ENCODE data around the gene RUBCN. TPM values are rescaled to one million over a fixed set of nuclear protein-coding genes. Genes with fewer than 3 reads are reported as not detected.
A peak's percentile ranks its signal among the peaks of the same experiment; 100 is the strongest.
"Not testable (repeated sequence)": the region's sequence is repeated elsewhere in the genome, so short reads cannot be mapped to it uniquely, and the experiment has no call there.

The RUBCN gene
- total RNA-seq, 4 donors from 2014 or later = 36.8 to 56.7 (median 46.4) TPM

DNA sequence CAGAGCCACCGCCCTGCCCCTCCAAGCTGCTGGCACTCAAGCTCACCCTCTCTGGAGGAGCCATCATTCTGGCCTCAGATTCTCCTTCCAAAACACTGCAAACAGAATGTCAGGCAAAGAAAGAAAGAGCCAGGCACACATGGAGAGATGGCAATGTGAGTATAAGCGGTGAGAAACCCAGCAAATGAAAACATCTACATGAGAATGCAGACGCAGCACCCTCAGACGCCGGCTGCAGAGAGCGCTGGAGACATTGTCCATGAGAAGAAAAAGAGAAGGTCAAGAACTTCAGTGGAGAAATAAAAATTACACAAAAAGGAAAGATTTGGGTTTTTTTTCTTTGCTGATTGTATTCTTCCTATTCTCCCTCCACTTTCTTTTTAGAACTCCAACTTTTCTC lies 74.4 kb downstream of the RUBCN start:
- DNase-seq; H3K4me1 ChIP-seq; intact Hi-C loops (cut with DNase I); H3K9me3 ChIP-seq; H3K27me3 ChIP-seq; H3K36me3 ChIP-seq; H3K4me3 ChIP-seq (replicated peaks in 1 of 3); H3K27ac ChIP-seq: not testable (repeated sequence)
- WGBS, 2 donors = 61 to 64% methylated on average over 6 of the region's 6 CpGs

- intact Hi-C loops (cut with DNase I); DNase-seq; H3K27me3 ChIP-seq; H3K27ac ChIP-seq; H3K4me1 ChIP-seq; H3K36me3 ChIP-seq; H3K4me3 ChIP-seq (replicated peaks in 1 of 3); H3K9me3 ChIP-seq: not testable (repeated sequence)
- 87 to 90% methylated on average over 12 to 15 of the region's 15 CpGs for WGBS, 2 donors
These were observed 74.8 kb downstream of the RUBCN start for GRCh38 chr3:197661874-197662273.

DNA sequence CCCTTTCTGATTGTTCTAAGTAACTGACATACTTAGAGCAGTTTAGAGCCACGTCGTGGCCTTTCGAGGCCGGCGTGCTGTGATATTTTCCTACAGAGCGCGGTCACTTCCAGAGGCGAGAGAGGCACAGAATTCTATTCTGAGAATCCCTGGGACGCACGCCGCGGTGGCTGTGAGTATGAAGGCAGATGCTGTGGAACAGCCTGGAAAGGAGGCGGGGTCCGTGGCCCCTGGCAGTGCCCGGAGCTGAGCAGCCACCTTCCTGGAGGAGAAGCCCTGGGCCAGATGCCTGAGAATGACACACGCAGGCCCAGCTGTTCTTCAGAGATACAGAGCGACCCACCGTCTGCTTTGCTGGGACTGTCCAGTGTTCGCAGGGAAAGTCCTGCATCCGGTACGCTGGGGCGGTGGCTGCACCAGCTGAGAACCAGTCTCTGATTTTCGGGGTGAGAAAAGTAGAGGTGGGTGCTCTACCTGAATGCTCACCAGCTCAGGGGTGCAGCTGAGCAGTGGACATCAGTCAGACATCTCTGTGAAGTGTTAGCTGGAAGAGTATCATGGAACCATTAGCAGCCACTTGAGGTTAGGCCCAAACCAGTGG lies 75.4 kb downstream of the RUBCN start:
- 91 to 97% methylated on average over 21 to 22 of the region's 23 CpGs for whole genome bisulfite sequencing, 2 donors
- H3K4me3 ChIP-seq (replicated peaks in 1 of 3); H3K27ac ChIP-seq; H3K36me3 ChIP-seq; intact Hi-C loops (cut with DNase I); H3K27me3 ChIP-seq; H3K9me3 ChIP-seq; DNase-seq; H3K4me1 ChIP-seq: not testable (repeated sequence)

- intact Hi-C loops (cut with DNase I); H3K27me3 ChIP-seq; H3K9me3 ChIP-seq; H3K4me1 ChIP-seq; DNase-seq; H3K27ac ChIP-seq; H3K4me3 ChIP-seq (replicated peaks in 1 of 3); H3K36me3 ChIP-seq: not testable (repeated sequence)
- WGBS, 2 donors = 45% methylated on average over 6 of the region's 16 CpGs; no CpG with 5 or more reads in 1 of the 2 donors
These were observed 77.0 kb downstream of the RUBCN start for GRCh38 chr3:197659701-197660100.

DNA sequence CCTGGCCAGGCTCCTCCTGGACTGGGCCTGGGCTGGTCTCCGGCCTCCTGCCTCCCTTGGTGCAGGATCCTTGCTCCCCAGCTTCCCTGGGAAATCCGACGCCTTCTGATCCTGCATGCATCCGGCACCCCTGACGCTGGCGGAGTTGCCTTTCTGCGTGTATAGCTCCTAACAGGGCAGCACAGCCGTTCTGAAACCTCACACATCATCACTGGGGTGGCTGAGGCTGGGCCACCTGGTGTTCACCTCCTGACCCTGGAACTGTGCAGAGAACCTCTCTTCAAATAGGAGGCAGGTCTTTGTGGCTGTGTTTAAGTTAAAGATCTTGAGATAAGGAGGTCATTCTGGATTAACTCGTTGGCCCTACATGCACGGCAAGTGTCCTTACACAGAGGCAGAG lies 77.6 kb downstream of the RUBCN start:
- intact Hi-C loops (cut with DNase I); H3K27ac ChIP-seq; H3K9me3 ChIP-seq; H3K27me3 ChIP-seq; DNase-seq; H3K4me1 ChIP-seq; H3K36me3 ChIP-seq; H3K4me3 ChIP-seq (replicated peaks in 1 of 3): not testable (repeated sequence)
- 69 to 76% methylated on average over 2 to 9 of the region's 10 CpGs for WGBS, 2 donors

GRCh38 chr3:197658706-197659105 lies 78.0 kb downstream of the RUBCN start:
- DNase-seq, H3K27ac ChIP-seq, H3K36me3 ChIP-seq: not testable (repeated sequence)

GRCh38 chr3:197657541-197658292 lies 79.0 kb downstream of the RUBCN start:
- intact Hi-C loops (cut with DNase I); H3K27me3 ChIP-seq; H3K9me3 ChIP-seq; DNase-seq; H3K36me3 ChIP-seq; H3K27ac ChIP-seq; H3K4me3 ChIP-seq (replicated peaks in 1 of 3); H3K4me1 ChIP-seq: not testable (repeated sequence)
- WGBS, 2 donors = 94 to 100% methylated on average over 10 to 11 of the region's 30 CpGs

More at GRCh38 chr3:197658706-197659105, 78.0 kb downstream of the RUBCN start:
- H3K27me3 ChIP-seq; H3K4me3 ChIP-seq (replicated peaks in 1 of 3); intact Hi-C loops (cut with DNase I); H3K4me1 ChIP-seq; H3K9me3 ChIP-seq: not testable (repeated sequence)
- WGBS, 2 donors = 69 to 86% methylated on average over 8 to 9 of the region's 13 CpGs

DNA sequence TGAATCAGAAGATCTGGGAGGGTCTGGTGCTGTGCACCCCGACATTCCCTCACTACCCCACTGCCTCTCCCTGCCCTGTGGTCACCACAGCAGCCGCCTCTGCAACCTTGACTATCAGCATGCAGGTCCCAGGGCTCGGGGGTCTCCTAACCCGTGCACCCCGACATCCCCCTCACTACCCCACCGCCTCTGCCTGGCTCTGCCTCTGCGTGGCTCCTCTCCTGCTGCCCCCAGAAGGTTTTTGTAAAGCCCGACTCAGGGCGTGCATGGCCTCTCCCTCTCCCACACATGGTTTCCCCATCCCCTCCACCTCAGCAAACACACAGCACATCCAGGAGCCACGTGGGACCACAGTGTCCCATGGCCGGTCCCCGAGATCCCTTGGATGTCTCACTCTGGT lies 79.7 kb downstream of the RUBCN start:
- DNase-seq; H3K4me1 ChIP-seq; intact Hi-C loops (cut with DNase I); H3K4me3 ChIP-seq (replicated peaks in 1 of 3); H3K36me3 ChIP-seq; H3K27me3 ChIP-seq; H3K27ac ChIP-seq; H3K9me3 ChIP-seq: not testable (repeated sequence)
- WGBS, 2 donors = 92 to 93% methylated on average over 11 to 12 of the region's 12 CpGs

GRCh38 chr3:197656129-197656528 lies 80.6 kb downstream of the RUBCN start:
- 93 to 95% methylated on average over 3 of the region's 3 CpGs for WGBS, 2 donors
- H3K27ac ChIP-seq; DNase-seq; H3K9me3 ChIP-seq; H3K27me3 ChIP-seq; H3K4me1 ChIP-seq; H3K36me3 ChIP-seq; intact Hi-C loops (cut with DNase I); H3K4me3 ChIP-seq (replicated peaks in 1 of 3): not testable (repeated sequence)

GRCh38 chr3:197654998-197655330 lies 81.7 kb downstream of the RUBCN start:
- H3K36me3 ChIP-seq; H3K27me3 ChIP-seq; H3K9me3 ChIP-seq; DNase-seq; intact Hi-C loops (cut with DNase I); H3K27ac ChIP-seq; H3K4me1 ChIP-seq; H3K4me3 ChIP-seq (replicated peaks in 1 of 3): not testable (repeated sequence)
- no CpG with 5 or more reads among the region's 22 CpGs for WGBS, 2 donors

- H3K4me3 ChIP-seq (replicated peaks in 1 of 3) = peak overlapping the region in 1 of 3 donors; percentile 24
- H3K27me3 ChIP-seq; H3K36me3 ChIP-seq; intact Hi-C loops (cut with DNase I); H3K9me3 ChIP-seq; H3K4me1 ChIP-seq; H3K27ac ChIP-seq: not testable (repeated sequence)
- no CpG with 5 or more reads among the region's 100 CpGs for WGBS, 2 donors
- peak; percentile 20 to 30 for DNase-seq
These were observed 82.4 kb downstream of the RUBCN start for GRCh38 chr3:197654090-197654997.

DNA sequence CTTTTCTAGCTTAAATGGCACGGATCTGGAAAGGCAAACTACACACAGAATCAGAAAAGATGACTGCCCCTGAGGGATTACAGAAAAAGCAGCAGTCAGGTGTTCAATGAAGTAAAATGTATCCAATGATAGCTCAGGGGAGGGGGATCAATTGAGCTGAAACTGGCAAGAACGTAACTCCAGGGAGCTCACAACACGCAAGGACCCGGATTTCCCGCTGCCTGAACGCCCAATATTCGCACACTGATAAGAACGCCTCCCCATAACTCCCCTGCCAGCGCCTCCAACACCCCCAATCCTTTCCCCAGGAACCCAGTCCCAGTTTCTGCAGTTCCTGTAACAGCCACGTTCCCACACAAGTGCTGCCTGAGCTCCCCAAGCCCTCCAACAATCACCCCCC lies 83.8 kb downstream of the RUBCN start:
- H3K4me3 ChIP-seq (replicated peaks in 1 of 3); H3K27me3 ChIP-seq; H3K4me1 ChIP-seq; intact Hi-C loops (cut with DNase I); H3K27ac ChIP-seq; DNase-seq; H3K9me3 ChIP-seq; H3K36me3 ChIP-seq: not testable (repeated sequence)
- WGBS, 2 donors = 29% methylated on average over 1 of the region's 10 CpGs; no CpG with 5 or more reads in 1 of the 2 donors
